GM21360 (cell line): ENCODE measurements around the gene XIRP2.
"Not testable (repeated sequence)": the region's sequence is repeated elsewhere in the genome, so short reads cannot be mapped to it uniquely, and the experiment has no call there.

Experiments used
- ATAC-seq: cut with Tn5 transposase; IDR thresholded peaks from one replicate; pipeline ENCODE4 v1.9.1; 2021; ENCODE audit warnings: mild to moderate bottlenecking, moderate library complexity; ENCODE audit not compliant: unreplicated experiment

XIRP2 gene

GRCh38 chr2:167187978-167188967 lies 300.0 kb downstream of the XIRP2 start:
- no peak for ATAC-seq

GRCh38 chr2:167190053-167190452 lies 301.8 kb downstream of the XIRP2 start:
- no peak for ATAC-seq

GRCh38 chr2:167191588-167191987 lies 303.3 kb downstream of the XIRP2 start:
- ATAC-seq, result no peak

- ATAC-seq, result no peak
Measured at GRCh38 chr2:167192833-167193232, 304.6 kb downstream of the XIRP2 start.

GRCh38 chr2:167196461-167197252 lies 308.4 kb downstream of the XIRP2 start:
- no peak for ATAC-seq

GRCh38 chr2:167198009-167198408 lies 309.7 kb downstream of the XIRP2 start:
- no peak for ATAC-seq

GRCh38 chr2:167198576-167198975 lies 310.3 kb downstream of the XIRP2 start:
- ATAC-seq, result no peak

- ATAC-seq, result no peak
Measured at GRCh38 chr2:167200019-167200418, 311.7 kb downstream of the XIRP2 start.

- ATAC-seq, result no peak
Measured at GRCh38 chr2:167209784-167210183, 321.5 kb downstream of the XIRP2 start.

- peak; percentile 93 for ATAC-seq
Measured at GRCh38 chr2:167212014-167212648, 323.9 kb downstream of the XIRP2 start.

- no peak for ATAC-seq
Measured at GRCh38 chr2:167215595-167215994, 327.3 kb downstream of the XIRP2 start.

GRCh38 chr2:167237478-167237877 lies 349.2 kb downstream of the XIRP2 start:
- no peak for ATAC-seq

- ATAC-seq, result no peak
Measured at GRCh38 chr2:167240671-167241070, 352.4 kb downstream of the XIRP2 start.

GRCh38 chr2:167249197-167249596 lies 360.9 kb downstream of the XIRP2 start:
- ATAC-seq, result no peak

GRCh38 chr2:167253025-167253424 lies 364.7 kb downstream of the XIRP2 start:
- no peak for ATAC-seq

GRCh38 chr2:167254721-167255120 lies 366.4 kb downstream of the XIRP2 start:
- no peak for ATAC-seq

GRCh38 chr2:167258712-167259111 lies 370.4 kb downstream of the XIRP2 start:
- ATAC-seq, result no peak

- no peak for ATAC-seq
Measured at GRCh38 chr2:167264380-167264779, 376.1 kb downstream of the XIRP2 start.

- no peak for ATAC-seq
Measured at GRCh38 chr2:167265004-167265403, 376.7 kb downstream of the XIRP2 start.

GRCh38 chr2:167265722-167266121 lies 377.4 kb downstream of the XIRP2 start:
- no peak for ATAC-seq

GRCh38 chr2:167268245-167268644 lies 380.0 kb downstream of the XIRP2 start:
- ATAC-seq, result not testable (repeated sequence)
